ENCODE measurements around the gene WDR45B.

WDR45B gene

DNA sequence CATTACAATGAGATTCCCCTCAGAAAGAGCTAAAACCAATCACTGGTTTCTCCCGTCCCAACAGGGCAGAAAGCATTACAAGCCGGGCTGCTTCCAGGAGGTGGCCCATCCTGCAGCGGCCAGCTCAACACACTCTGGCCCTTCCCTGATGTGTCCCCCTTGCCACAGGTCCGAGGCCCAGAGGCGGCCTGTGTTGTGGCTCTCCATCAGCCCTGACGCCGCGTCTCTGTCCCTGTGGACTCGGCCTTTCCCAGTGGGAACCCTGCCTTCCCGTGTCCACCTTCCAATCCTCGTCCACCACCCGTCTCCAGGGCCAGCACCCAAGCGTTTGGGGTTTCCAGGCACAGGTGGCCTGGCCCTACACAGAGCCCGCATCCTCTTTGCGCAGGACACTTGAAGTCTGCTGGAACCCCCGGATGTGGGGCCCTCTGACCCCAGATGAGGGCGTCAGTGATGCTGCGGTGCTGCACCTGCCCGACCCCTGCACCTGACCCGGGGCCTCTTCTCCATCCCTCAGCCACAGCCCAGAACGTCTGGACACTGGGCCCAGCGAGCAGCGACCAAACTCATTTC lies 29.2 kb upstream of the WDR45B start:
- no peak for DNase-seq (ENCODE audit: low read depth, low spot score)

DNA sequence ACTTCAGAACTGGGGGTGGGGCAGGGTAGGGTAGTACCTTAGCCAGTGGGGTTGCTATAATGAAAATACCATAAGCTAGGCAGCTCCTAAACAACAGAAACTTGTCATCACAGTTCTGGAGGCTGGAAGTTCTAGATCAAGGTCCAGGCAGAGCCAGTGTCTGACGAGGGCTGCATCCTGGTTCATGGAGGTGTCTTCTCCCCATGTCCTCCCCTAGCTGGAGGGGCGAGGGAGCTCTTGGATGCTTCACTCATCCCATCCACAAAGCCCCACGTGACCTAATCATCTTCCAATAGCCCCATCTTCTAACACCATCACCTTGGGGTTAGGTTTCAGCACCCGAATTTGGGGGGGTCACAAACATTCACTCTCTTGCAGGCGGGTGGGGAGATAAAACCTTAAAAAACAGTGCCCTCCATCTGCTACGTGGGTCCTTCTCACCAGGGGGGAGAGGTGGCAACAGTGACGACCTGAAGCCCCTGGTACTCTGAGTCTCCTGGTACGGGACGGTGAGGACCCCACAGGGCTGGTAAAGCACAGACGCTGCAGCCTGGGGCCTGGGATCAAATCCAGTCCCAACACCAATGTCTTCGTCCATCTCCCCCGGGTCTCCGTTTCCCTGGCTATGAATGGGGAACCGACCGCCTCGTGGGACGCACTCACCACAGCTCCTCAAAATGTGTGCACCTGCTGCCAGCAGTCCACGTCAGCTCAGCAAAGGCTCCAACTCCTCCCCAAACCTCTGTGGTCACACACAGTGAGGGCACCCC lies 27.4 kb upstream of the WDR45B start:
- DNase-seq (ENCODE audit: low read depth, low spot score), result no peak

DNA sequence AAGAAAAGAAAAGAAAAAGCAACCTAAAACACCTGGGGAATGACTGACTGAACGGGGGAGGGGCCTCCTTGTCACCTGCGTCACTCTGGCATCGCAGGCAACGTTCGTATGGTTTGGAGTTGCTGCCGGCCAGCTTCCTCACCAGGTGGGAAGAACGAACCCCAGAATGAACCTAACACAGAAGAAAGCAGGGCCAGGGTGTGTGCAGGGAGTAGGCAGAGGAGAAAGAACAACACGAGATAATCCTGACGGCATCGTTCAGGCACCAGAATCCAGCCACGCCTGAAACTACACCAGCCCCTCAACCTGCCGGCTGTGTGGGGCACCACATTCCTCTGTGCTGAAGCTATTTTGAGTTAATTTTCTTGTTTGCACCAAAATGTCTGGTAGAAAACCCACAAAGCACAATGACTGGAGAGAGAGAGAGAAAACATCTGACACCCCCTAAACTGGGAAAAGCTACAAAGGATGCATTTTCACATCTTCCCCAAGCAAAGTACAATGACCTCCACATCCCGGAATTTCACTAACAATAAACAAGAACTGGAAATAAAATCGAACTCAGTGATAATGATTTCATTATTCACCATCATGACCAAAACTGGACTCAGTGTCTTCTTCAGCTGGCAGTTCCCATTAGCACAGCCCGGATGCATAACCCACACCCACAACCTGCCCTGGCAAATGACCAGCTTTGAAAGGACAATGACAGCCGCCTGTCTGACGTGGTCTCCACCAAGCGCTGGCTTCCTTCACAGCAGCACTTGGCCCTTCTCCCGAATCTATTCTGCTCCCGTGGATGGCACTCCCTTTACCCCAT lies 26.6 kb upstream of the WDR45B start:
- no peak for DNase-seq (ENCODE audit: low read depth, low spot score)

DNA sequence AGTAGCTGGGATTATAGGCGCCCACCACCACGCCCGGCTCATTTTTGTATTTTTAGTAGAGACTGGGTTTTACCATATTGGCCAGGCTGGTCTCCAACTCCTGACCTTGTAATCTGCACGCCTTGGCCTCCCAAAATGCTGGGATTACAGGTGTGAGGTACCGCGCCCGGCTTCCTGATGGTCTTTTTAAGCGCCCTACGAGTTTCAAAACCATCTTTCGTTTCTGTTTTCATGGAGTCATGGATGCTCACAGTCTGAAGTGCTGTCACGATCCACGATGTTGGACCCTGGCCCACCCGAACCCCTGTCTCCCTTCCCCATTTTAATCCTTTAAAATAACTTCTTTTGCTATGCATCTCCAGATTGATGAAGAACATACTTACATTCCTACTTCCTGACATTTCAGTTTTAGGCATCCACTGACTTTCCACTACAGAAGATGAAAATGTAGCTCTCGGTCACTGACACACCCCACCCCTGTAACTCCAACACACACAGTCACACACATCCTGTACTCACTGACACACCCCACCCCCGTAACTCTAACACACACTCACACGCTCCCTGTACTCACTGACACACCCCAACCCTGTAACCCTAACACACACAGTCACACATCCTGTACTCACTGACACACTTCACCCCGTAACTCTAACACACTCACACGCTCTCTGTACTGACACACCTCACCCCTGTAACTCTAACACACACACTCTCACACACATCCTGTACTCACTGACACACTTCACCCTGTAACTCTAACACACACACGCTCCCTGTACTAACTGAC lies 22.6 kb upstream of the WDR45B start:
- DNase-seq (ENCODE audit: low read depth, low spot score), result no peak

DNA sequence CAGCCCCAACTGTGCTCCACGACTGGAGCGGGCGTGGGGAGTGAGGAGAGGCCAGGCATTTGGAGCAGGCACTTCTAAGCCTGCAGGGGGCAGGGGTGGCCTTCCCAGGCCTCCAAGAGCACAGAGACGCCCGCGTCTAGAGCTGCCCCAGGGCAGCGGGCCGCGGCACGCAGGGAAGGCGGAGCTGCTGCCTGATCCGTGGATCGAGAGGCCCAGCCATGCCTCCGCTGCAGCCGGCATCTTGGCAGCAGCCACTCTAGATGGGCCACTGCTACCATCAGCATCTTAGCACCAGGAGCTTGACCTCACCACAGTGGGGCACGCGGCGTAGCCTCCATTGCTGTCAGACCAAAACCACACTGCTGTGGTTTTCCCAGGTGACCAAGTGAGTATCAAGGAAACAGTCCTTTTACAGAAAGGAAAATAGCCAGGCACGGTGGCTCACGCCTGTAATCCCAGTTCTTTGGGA lies 20.4 kb upstream of the WDR45B start:
- peak; percentile 35 for DNase-seq (ENCODE audit: low read depth, low spot score)

DNA sequence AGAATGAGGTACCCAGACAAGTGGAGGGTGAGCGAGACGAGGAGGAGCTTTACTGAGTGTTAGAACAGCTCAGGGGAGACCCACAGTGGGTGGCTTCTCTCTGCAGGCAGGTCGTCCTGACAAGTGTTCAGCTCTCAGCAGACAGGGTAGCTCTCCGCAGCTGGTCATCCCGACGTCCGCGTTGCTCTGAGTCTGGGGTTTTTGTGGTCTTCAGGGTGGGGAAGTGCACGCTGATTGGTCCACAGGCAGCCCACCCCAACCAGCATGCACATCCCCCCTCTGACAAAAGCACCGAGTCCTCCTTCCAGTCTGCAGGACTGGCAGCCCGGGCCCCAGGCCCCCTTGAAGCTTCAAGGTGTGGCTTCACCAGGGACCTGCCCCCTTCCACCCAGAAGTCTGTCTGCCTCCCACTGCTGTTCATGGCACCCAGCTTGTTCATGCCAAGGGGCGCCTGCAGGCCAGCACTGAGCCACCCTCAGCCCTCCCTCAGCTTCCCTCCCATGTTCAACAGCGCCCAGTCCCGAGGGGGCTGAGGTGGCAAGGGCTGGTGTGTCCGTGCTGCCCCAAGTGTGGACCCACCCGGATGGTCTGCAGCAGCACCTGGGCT lies 19.9 kb upstream of the WDR45B start:
- no peak for DNase-seq (ENCODE audit: low read depth, low spot score)

DNA sequence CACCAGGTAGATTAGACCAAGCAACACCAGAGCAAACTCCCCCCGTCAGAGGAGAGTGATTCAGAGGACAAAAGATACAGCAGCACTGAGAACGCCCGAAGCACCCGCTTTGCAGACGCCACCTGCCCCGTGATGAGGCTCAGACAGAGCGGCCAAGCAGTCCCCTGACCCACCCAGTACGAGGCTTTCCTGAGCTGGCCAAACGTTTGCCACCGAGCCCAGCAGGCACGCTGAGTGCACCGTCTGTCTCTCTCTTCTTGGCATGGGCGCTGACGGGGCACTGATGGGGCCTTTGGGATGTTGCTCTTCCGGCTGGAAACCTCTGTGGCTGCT lies 19.4 kb upstream of the WDR45B start:
- DNase-seq (ENCODE audit: low read depth, low spot score), result no peak

DNA sequence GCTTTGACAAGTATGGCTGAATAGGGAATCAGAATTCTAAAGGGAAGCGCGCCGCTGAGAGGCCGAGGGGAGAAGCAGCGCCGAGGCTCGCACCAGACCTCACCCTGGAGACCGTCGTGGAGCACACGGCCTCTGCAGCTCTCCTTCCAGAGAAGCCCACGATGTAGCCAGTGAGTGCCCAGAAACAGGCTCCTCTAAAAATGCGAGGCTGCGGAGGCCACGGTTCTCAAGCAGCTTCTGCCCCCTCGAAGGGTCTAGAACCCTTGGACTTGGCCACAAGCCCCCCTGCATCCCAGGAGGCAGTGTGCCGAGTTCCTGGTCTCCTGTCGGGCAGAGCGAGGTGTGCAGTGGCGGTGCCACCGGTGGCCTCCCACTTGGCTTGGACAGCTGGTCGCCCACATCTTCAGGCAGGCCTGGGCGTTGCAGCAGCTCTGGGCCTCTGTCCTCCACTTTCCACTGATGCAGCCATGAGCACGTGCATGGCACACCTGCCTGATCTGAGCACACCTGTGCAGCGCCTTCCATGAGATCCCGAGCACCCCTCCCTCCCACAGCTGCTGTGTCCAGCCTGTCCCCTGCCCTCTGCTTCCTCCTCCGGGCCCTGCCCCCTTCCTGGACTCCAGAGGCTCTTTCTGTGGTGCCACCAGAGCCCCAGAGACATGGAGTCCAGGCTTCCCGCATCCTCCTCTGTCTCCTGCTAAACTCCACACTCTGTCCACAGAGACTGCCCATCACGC lies 18.9 kb upstream of the WDR45B start:
- DNase-seq (ENCODE audit: low read depth, low spot score), result no peak

DNA sequence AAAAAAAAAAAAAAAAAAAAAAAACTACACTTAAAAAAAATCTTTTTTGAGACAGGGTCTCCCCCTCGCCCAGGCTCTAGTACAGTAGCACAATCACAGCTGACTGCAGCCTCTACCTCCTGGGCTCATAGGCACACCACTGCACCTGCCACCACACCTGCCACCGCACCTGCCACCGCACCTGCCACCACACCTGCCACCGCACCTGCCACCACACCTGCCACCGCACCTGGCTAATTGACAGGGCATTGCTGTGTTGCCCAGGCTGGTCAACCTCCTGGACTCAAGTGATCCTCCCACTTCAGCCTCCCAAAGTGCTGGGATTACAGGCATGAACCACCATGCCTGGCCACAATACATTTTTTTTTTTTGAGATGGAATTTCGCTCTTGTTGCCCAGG lies 17.6 kb upstream of the WDR45B start:
- no peak for DNase-seq (ENCODE audit: low read depth, low spot score)

DNA sequence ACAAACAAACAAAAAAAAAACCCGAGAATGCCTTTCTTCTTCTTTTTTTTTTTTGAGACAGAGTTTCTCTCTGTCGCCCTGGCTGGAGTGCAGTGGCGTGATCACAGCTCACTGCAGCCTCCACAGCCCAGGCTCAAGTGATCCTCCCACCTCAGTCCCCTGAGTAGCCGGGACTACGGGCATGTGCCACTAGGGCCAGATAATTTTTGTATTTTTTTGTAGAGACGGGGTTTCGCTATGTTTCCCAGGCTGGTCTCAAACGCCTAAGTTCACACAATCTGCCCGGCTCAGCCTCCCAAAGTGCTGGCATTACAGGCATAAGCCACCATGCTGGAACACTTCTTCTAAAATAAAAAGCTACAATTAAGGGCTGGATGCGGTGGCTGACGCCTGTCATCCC lies 17.0 kb upstream of the WDR45B start:
- DNase-seq (ENCODE audit: low read depth, low spot score), result no peak

DNA sequence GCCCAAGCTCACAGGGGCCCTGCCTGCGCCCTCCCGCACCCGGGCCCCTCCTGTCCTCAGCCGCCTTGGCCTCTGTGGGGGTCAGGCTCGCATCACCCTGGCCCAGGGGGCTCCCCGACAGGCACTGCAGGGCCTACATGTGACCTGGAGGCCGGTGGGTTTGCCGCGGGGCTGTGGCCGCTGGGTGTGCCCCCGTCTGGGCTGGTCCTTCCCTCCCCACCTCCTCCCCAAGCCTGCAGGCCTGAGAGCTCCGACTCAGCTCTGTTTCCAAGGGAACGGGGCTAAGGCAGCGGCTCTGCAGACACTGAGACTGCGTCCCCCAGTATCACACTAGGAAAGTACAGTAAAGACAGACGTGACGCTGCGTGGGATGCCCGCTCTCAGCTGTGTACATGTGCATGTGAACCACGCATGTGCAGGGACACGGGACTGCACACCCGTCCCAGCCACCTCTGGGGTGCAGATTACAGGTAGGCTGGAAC lies 16.5 kb upstream of the WDR45B start:
- no peak for DNase-seq (ENCODE audit: low read depth, low spot score)

DNA sequence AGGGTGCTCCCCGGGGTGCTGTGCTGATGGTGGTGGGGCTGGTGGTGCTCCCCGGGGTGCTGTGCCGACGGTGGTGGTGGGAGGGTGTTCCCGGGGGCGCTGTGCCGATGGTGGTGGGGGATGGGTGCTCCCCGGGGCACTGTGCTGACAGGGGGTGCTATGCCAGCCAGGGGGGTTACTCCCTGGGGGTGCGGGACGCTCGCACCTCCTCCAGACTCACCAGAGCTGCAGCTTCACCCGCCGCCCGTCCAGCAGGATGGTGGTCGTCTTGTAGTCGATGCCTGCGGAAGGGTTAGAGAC lies 16.0 kb upstream of the WDR45B start:
- no peak for DNase-seq (ENCODE audit: low read depth, low spot score)

DNA sequence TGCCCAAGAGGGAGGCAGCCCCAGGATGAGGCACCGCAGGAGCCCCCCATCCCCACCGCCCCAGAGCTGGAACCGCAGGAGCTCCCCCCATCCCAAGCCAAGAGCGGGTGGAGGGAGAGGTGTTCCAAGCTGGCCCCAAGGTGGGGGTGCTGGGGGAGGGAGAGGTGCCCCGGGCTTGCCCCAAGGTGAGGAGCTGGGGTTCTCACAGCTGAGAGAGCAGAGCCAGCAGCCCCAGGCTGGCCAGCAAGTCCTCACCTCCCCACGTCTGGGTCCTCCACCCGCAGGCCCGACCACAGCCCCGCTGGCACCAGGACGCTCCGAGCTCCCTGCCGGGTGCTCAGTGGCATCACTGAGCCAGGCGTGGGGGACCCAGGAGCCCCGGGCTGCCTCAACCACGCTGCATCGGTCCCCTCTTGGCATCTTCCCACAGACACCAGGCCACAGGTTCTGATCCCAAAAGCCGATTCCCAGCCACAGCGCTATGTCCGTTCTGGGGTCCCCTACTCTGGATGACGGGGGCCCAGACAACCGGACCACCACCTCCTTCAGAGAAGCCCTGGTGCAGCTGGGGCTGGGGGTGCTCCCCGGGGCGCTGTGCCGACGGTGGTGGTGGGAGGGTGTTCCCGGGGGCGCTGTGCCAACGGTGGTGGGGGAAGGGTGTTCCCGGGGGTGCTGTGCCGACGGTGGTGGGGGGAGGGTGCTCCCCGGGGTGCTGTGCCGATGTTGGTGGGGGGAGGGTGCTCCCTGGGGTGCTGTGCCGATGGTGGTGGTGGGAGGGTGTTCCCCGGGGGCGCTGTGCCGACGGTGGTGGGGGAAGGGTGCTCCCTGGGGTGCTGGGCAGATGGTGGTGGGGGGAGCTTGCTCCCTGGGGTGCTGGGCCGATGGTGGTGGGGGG lies 15.4 kb upstream of the WDR45B start:
- no peak for DNase-seq (ENCODE audit: low read depth, low spot score)

DNA sequence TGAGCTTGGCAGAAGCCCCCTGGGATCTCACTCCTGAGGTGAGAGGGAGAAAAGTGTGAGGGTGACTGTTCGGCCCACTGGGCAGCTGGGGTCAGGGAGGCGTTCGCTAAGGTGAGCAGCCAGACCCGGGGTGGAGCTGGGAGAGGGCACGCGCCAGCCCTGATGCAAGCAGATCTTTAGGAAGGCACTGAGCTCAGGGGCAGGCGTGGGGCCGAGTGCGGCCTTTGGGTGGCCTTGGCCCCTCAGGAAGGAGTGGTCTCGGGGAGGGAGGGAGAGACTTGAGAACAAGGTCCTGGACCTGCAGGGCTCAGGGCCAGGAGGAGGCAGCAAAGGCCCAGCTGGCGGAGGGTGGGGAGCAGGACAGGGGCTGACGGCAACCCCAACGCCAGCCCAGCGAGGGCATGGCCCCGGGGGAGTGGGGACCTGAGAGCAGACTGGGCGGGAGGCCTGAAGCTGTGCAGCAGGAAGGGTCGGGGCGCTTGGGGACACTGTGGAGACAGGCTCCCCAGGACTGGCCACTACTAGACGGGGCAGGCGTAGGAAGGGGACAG lies 14.5 kb upstream of the WDR45B start:
- DNase-seq (ENCODE audit: low read depth, low spot score), result no peak

DNA sequence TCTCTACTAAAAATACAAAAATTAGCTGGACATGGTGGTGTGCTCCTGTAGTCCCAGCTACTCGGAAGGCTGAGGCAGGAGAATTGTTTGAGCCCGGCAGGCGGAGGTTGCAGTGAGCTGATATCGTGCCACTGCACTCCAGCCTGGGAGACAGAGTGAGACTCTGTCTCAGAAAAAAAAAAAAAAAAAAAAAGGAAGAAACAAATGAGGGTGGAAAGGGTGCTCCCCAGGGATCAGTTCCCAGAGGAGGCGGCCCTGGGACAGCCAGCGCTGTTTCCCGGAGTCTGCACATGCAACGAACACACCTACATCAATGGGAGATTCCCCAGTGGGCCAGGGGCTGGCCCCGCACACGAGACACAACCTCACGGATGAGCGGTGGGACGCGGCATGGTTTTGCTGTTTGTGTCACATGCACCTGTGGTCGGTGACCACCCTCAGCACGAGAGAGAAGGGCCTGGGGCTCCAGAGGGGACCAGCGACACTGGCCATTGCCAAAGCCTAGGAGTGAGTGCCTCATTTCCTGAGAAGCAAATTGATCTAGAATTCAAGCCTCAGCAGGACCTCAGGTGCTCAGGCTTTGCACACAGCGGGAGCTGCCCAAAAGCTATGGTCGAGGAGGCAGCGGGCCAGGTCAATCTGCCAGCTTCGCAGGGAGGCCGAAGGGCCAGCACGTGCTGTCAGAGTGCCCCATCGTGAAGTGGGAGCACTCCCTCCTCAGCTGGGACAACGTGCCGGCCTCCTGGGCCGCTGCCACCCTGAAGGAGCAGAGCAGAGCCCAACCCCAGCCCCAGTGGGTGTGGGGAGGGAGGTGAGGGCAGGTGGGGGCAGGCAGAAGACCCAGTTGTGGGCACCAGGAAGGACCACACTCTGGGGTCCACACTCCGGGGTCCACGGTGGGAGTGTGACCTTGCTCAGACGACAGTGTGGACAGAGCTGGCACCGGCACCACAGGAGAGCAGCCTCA lies 13.8 kb upstream of the WDR45B start:
- DNase-seq (ENCODE audit: low read depth, low spot score), result no peak

DNA sequence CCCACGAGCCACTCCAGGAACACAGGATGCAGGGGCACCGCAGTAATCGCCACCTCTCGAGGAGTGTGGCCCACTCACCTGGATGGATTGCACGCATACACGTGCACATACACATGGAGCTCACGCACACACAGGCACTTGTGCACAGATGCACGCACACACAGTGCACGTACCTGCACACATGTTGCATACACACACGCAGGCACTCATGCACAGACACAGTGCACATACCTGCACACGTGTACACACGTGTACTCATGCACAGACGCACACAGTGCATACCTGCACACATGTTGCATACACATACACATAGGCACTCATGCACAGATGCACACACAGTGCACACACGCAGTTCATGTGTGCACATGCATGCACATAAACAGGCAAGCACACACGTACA lies 11.6 kb upstream of the WDR45B start:
- DNase-seq (ENCODE audit: low read depth, low spot score), result no peak

DNA sequence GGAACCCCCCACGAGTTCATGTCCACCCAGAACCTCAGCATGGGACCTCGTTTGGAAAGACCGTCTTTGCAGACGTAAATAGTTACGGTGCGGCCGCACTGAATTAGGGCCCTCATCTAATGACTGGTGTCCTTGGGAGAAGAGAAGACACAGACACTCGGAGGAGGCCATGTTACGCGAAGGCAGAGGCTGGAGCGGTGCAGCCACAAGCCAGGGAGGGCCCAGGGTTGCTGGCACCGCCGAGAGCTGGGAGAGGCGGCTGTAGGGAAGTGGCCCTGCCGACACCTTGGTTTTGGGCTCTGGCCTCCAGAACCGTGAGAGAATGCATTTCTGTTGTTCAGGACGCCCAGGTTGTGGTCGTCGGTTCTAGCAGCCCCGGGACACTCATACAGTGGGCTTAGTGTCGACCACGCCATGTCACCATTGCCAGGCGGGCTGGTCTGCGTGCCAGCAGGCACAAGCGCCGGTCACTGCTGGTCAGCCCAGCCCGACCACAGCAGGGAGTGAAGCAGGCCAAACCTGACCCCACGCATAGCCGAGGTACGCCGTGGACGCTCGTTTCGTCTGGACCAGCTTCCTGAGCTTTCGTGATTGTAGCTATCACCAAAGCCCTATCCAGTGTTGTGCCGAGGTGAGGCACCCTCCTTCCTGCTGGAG lies 10.7 kb upstream of the WDR45B start:
- DNase-seq (ENCODE audit: low read depth, low spot score), result no peak

DNA sequence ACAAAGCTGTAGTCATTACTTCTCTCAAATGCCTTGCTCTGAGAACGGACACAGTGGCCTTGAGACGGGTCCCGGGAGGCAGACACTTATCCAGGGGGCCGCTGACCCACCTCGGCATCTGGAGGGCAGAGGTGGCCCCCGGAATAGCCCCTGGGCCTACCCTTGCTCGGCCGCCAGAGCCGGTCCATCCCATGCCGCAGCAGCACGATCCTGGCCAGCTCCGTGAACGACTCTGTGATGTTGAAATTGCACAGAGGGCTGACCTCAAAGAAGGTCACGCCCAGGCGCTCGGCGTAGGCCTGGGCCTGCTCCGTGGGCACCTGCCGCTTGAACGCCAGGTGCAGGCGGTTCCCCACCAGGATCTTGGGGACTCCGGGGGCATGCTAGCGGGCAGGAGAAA lies 10.1 kb upstream of the WDR45B start:
- no peak for DNase-seq (ENCODE audit: low read depth, low spot score)

Measured in iPS DF 19.7 (cell line).